NCI-H2196 (cell line): ENCODE data around the gene ELMOD1.

Experiments
- DNase-seq: peaks from one replicate; lab custom pipeline; 2025; ENCODE audit not compliant: unreplicated experiment; lab: John Stamatoyannopoulos, UW

The ELMOD1 gene

GRCh38 chr11:107583629-107584195 is 7.2 kb upstream of the ELMOD1 start:
- DNase-seq = no peak

DNA sequence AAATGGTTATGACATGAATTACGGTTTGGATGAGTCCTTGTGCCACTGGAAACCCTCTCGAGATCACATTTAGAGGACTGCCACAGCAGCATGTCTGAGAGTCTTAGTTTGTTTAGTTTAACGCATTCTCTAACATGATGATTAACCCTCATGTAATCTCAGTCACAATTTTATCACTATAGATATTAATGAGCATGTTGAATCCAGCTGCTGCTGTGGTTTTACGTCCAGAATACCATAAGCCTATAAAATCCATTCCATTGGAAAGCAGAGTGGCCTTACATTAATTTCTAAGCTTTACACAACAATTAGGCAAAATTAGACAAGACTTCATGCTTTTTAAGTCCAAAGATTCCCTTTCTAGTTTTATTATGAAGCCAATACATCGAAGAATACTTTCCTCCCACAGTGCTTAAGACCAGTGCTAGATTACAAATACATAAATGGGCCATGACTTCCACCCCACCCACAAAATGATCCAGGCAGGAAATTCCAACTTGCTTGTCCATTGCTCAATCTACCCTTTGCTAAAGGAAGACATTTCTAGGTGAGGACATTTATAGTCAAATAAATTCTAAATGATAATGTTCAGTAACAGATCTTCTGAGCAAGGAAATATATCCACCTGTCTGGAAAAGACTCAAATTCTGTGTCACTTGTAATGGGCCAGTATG is 3.5 kb upstream of the ELMOD1 start:
- DNase-seq = no peak

DNA sequence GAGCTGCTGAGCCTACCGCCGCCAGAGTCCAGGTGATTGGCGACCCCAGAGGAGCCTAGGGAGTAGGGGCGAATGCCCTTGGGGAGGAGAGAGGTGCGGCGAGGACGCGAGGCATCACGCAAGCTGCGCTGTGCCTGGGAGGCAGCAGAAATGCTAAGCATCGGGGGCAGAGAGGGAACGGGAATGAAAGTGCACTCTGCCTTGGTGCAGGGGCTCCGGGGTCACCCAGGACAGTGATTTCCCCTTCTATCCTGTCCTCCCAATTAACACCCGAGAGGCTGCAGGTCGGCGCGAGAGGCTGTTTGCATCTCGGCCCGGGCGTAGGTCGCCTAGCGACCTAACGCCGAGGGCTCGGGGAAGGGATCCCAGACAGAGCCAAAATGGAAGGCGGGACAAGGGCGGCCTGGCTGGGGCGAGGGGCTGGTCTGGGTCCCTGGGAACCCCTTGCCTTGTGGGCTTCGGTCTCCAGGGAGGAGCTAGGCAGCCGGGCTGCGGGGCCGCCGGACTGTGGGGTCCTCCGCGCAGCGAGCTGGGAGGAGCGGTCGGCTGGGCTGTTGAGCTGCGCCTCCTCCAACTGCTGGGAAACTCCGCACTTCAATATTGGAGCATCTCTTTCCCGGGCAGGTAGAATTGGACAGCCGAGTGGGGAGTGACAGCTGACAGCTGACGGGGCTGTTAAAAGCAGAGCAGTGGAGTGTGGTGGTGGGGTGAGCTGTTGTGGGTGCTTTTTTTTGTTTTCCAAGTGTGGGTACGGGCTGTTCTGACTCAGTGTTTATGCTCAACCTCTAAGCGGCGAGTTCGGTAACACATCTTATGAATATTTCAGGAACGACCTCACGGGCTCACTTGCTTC is 657 bp downstream of the ELMOD1 start:
- no peak for DNase-seq

DNA sequence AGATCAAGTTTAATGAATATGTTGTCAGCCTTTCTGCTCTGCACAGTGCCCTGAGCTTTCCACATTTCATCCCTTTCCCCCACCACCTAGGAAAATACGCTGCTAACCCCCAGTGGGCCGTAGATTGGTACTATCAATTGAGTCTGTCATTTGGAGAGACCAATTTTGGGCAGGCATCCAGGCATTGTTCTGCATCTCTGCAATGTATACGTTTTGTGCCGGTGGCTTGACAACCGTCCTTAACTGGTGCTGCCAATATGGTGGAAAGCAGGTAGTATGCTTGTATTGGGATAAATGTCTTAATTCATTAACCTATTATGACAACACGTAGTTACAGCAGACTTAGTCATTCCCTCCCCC is 1.3 kb downstream of the ELMOD1 start:
- DNase-seq = no peak

GRCh38 chr11:107592813-107593212 is 1.9 kb downstream of the ELMOD1 start:
- DNase-seq = no peak

DNA sequence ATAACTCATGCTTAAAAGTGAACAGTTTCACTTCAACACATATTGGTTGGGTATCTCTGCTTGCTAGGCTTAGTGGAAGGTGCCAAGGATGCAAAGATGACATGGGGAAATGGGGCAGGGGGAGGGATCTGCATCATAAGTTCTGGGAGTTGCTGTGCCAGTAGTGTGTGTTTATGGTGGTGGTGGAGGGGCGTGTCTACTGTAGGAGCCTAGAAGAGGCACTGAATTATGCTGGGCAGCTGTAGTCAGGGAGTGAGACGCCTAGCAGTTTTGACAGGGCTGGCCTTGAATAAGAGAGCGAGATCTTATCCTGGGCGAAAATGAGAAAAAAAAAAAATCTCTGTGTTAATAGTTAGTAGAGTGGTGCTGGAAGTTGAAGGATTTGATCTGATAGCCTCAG is 3.0 kb downstream of the ELMOD1 start:
- no peak for DNase-seq

DNA sequence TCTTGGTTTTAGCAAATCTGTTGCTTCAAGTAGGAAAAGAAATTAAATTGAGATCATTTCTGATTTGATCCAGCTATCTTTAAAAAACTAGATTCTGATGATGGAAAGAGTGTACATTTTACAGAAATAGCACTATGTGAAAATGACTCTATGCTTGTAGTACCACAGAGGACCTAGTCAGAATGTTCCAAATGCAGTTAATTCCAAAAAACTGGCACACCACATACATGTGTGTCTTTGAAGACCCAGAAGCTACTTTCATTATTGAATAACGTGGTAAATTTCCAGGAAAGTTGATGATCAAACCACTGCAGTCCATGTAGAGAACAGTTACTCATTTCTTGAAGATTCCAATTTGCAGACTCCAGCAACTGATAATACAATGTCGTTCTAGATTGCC is 3.8 kb downstream of the ELMOD1 start:
- no peak for DNase-seq

DNA sequence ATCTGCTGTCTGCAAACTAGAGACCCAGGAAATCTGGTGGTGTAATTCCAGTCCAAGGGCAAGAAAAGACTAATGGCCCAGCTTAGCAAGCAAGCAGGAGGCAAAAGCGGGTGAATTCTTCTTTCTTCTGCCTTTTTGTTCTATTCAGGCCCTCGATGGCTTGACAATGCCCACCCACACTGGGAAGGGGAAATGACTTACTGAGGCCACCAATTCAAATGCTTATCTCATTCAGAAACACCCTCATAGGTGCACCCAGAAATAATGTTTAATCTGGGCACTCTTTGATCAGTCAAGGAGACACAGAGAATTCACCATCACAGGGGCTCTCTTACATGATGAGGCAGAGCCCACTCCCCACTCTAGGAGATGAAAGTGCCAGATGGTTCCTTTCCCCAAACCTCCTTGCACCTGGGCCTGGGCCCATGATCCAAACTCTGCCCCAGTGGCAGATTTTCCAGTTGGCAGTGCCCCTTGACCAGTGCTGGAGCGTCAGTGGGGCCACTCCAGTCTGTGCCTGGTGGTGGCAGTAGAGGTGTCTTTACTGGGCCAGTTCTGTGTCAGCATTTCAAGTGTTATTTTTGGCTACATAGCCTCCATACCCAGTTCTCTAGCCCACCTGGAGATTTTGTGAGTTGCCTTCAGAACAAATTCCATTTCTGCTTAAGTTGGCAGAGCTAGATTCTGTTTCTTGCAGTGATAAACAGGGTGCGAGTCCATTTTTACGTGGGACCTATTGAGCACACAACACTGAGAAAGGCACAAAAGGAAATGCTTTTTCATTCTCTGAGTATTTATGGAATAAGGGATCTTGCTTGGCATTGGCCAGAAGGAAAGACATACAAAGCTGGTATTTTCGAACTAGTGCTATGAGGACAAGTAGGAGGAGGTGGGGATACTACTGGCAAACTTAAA is 7.5 kb downstream of the ELMOD1 start:
- no peak for DNase-seq

- no peak for DNase-seq
These were observed 14.4 kb downstream of the ELMOD1 start for GRCh38 chr11:107605061-107606006.

DNA sequence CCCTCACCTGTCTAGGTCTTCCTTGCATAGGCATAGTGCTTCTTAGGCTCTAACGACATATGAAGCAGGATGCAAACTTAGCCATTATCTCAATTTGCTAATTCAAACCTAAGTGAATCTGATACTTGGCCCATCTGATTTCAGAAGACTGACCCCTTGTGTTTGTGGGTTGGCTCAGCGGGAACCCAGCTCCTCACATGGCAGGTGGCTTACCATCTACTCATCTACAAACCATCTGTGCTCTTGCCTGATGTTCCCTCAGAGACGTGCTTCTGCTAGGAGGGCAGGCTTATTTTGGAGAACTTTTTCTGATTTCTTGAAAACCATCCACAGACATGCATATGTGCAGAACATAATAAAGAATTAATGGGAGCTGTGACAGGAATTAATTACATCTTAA is 15.2 kb downstream of the ELMOD1 start:
- DNase-seq = no peak

- DNase-seq = no peak
These were observed 17.9 kb downstream of the ELMOD1 start for GRCh38 chr11:107608809-107609208.

- no peak for DNase-seq
These were observed 18.7 kb downstream of the ELMOD1 start for GRCh38 chr11:107609400-107610218.

GRCh38 chr11:107612445-107612844 is 21.5 kb downstream of the ELMOD1 start:
- DNase-seq = no peak

GRCh38 chr11:107619926-107620325 is 29.0 kb downstream of the ELMOD1 start:
- DNase-seq = no peak

GRCh38 chr11:107621081-107621480 is 30.1 kb downstream of the ELMOD1 start:
- no peak for DNase-seq

- DNase-seq = no peak
These were observed 32.2 kb downstream of the ELMOD1 start for GRCh38 chr11:107623183-107623582.

DNA sequence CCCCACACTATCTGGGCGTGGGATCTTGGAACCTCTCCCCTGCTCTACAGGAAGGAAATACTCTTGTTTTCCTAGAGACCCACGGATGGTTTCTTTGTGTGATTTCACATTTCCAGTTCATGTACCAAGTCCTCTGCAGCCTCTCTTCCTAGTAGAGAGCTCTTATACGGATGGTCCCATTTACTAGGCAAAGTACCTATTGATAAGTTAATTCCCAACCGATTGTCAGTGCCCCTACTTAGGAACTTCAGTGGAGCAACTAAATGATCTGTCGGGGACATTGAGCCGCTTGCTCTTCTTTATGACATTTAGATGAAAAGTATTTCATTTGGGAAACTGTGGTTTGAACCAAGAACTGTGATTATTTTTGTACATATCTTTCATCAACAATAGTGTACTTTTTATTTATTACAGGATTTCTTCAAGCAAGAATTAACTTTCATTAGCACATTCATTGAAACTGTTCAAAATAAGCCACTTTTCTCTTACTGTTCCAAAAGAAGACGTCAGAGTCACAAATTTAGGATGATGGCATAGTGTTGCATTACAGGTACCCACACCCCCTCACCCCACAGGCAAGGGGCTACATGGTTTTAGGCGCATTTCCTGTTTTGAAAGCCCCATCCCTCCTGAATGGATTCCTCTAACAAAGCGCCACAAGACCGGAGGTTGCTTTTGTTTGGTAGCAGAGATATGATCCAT is 34.2 kb downstream of the ELMOD1 start:
- no peak for DNase-seq

DNA sequence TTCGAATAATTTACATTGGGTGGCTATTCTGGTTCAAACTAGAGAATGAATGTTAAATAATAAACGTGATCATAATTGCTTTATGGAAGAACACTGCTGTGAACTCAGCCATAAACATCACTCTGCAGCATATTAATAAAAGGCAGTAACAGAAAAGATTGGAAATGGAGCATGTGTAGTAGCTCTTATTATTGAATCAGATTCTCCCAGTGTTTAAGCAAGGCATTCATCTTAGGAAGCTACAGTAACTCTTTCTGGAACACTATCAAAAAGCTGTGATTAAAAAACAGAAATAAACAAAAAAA is 34.7 kb downstream of the ELMOD1 start:
- DNase-seq = no peak

- DNase-seq = no peak
These were observed 40.1 kb downstream of the ELMOD1 start for GRCh38 chr11:107631043-107631442.
